GM10266 (cell line): ENCODE data around the gene CISD2.
"Not testable (repeated sequence)": the region's sequence is repeated elsewhere in the genome, so short reads cannot be mapped to it uniquely, and the experiment has no call there.

Source experiments
- DNase-seq: peaks from one replicate; pipeline ENCODE4 v3.0.0; 2012; ENCODE audit errors: extremely low spot score
- TF ChIP-seq, protein P1 (sequence below): IDR thresholded peaks from 2 replicates; pipeline ENCODE4 v1.5.1; 2012; ENCODE audit warnings: mild to moderate bottlenecking, low read depth; ENCODE audit not compliant: control insufficient read depth, insufficient read depth; ENCODE audit errors: missing control alignments

Gene CISD2

GRCh38 chr4:102858828-102859464, 9.8 kb upstream of the CISD2 start:
- DNase-seq = no peak
- TF ChIP-seq, protein P1, sequence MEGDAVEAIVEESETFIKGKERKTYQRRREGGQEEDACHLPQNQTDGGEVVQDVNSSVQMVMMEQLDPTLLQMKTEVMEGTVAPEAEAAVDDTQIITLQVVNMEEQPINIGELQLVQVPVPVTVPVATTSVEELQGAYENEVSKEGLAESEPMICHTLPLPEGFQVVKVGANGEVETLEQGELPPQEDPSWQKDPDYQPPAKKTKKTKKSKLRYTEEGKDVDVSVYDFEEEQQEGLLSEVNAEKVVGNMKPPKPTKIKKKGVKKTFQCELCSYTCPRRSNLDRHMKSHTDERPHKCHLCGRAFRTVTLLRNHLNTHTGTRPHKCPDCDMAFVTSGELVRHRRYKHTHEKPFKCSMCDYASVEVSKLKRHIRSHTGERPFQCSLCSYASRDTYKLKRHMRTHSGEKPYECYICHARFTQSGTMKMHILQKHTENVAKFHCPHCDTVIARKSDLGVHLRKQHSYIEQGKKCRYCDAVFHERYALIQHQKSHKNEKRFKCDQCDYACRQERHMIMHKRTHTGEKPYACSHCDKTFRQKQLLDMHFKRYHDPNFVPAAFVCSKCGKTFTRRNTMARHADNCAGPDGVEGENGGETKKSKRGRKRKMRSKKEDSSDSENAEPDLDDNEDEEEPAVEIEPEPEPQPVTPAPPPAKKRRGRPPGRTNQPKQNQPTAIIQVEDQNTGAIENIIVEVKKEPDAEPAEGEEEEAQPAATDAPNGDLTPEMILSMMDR = no peak

GRCh38 chr4:102860611-102861324, 8.0 kb upstream of the CISD2 start:
- DNase-seq = no peak
- TF ChIP-seq, protein P1 = no peak

DNA sequence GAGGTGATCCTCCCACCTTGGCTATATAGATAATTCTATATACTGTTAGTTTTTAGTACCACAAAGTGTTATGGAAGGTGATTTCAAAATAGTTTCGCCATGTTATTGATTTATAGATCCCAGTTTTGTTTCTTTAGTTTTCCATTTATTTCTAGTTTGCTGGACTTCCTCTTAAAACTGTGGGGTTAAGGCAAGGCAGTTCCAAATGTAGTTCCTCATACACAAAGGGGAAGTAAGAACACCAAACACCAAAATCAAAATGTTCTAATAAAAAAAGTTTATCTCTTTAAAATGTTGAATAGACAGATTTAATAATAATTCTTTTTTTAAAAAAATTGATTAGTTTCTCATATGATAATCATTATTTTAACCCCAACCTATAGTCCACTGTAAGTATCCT, 6.8 kb upstream of the CISD2 start:
- DNase-seq = no peak
- TF ChIP-seq, protein P1 = no peak

- TF ChIP-seq, protein P1 = no peak
- DNase-seq = no peak
These were observed 6.0 kb upstream of the CISD2 start for GRCh38 chr4:102862747-102863146.

DNA sequence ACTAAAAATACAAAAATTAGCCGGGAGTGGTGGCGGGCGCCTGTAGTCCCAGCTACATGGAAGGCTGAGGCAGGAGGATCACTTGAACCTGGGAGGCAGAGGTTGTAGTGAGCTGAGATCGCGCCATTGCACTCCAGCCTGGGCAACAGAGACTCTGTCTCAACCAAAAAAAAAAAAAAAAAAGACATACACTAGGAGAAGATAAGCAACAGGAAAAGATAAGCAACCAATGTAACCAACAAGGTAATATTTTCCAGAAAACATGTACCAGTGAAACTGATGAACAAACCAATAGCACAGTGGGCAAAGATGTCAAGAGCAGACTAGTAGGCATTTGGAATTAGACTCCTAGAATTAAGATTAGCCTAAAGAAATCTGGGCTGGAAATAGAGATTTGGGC, 3.5 kb upstream of the CISD2 start:
- DNase-seq = not testable (repeated sequence)

DNA sequence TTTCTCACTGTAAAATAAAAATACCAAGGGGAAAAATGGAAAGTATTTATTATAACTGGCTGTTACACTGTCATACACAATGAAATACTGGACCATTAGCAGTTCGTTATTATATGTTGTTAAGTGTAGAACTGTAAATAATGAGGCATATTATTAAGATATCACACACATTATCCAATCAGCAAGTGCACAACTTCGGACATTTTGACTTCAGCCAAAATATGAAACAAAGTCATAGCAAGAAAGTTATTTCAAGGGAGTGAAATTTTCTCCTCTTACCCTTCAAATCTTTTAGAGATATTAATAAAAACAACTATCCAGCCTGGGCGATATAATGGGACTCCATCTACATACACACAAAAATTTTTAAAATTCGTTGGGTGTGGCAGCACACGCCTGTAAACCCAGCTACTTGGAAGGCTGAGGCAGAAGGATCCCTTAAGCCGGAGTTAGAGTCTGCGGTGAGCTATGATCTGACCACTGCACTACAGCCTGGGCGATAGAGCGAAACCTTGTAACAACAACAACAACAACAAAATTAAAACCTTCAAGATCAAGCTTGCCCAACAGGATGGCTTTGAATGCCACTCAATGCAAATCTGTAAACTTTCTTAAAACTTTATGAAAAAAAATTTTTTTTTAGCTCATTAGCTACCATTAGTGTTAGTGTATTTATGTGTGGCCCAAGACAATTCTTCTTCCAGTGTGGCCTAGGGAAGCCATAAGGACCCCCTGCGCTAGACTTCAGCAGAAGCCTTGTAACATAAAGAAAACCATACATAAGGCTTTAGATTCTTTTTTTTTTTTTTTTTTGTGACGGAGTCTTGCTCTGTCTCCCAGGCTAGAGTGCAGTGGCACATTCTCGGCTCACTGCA, 1.3 kb upstream of the CISD2 start:
- TF ChIP-seq, protein P1 = no peak
- no peak for DNase-seq

DNA sequence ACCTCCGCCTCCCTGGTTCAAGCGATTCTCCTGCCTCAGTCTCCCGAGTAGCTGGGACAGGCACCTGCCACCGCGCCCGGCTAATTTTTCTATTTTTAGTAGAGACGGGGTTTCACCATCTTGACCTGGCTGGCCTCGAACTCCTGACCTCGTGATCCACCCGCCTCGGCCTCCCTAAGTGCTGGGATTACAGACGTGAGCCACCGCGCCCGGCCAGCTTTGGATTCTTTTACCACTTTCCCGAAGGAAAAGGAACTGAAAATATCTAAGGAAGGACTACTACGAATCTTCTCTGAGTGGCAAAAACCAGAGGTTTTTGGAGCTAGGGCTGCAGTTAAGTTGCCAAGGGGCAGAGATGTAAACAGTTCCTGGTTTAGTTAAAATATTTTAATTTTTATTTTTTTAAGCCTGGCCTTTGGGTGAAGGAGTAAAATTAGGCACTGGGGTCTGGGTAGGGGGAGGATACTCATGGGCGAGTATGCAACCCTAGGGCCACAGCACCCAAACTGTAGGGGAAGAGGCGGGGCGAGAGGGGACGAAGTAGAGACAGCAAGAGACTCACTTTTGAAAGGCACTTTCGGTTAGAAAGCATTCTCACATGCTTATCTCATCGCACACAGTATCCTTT, 525 bp upstream of the CISD2 start:
- no peak for DNase-seq
- TF ChIP-seq, protein P1 = no peak
